EL (cell line): Measurements from ENCODE around the gene ZNF740.

ENCODE experiments used
- DNase-seq: peaks from one replicate; pipeline ENCODE4 v3.0.0-alpha.2; 2016

The ZNF740 gene

GRCh38 chr12:53227836-53228235, 47.3 kb downstream of the ZNF740 start:
- no peak for DNase-seq

- DNase-seq: no peak
Measured at GRCh38 chr12:53229454-53229853, 48.9 kb downstream of the ZNF740 start.

- DNase-seq: no peak
Measured at GRCh38 chr12:53230108-53230845, 49.8 kb downstream of the ZNF740 start.

GRCh38 chr12:53231671-53231920, 51.1 kb downstream of the ZNF740 start:
- DNase-seq: no peak

GRCh38 chr12:53231921-53232645, 51.6 kb downstream of the ZNF740 start, which contains the start of gene RARG:
Gene RARG, minus strand, starts transcription at chr12:53232209. Its CDS starts 4,664 bp downstream, at chr12:53227545.
- peak; percentile 78 for DNase-seq

GRCh38 chr12:53232646-53233461, 52.3 kb downstream of the ZNF740 start:
- DNase-seq: peak; percentile 47

GRCh38 chr12:53233671-53234121, 53.2 kb downstream of the ZNF740 start:
- DNase-seq: no peak

GRCh38 chr12:53234271-53234914, 53.9 kb downstream of the ZNF740 start:
- DNase-seq: no peak

GRCh38 chr12:53235164-53235563, 54.6 kb downstream of the ZNF740 start:
- DNase-seq: no peak

- DNase-seq: no peak
Measured at GRCh38 chr12:53235742-53236442, 55.4 kb downstream of the ZNF740 start.

GRCh38 chr12:53236443-53237111, 56.1 kb downstream of the ZNF740 start:
- no peak for DNase-seq

GRCh38 chr12:53239643-53240258, 59.2 kb downstream of the ZNF740 start:
- DNase-seq: no peak

- DNase-seq: no peak
Measured at GRCh38 chr12:53241623-53242412, 61.3 kb downstream of the ZNF740 start.

GRCh38 chr12:53244337-53244736, 63.8 kb downstream of the ZNF740 start:
- no peak for DNase-seq
